Fibroblast of villous mesenchyme (primary cell): ENCODE measurements around the gene SNX8. TPM values are rescaled to one million over a fixed set of nuclear protein-coding genes. Genes with fewer than 3 reads are reported as not detected.

Experiments
- DNase-seq: peaks from one replicate; pipeline ENCODE4 v3.0.0-alpha.2; 2010; ENCODE audit warnings: low read depth
- H3K4me3 ChIP-seq: 2 replicates; pipeline ENCODE4 v1.5.1; 2011; ENCODE audit warnings: low read depth, mild to moderate bottlenecking, low read length
- CTCF ChIP-seq: IDR thresholded peaks from 2 replicates; pipeline ENCODE4 v1.5.1; 2012; ENCODE audit warnings: low read depth, mild to moderate bottlenecking, low read length; ENCODE audit not compliant: insufficient read depth
- total RNA-seq: library from RNA; depleted of rRNA; stranded (reverse); fragments of >200 nt; gene quantifications from 2 replicates; pipeline ENCODE4 v1.2.3, GENCODE V29; 2012

The SNX8 gene
- total RNA-seq, 1 donor, result 17.7 TPM

GRCh38 chr7:2357165-2357564, 42.9 kb upstream of the SNX8 start:
- no peak for DNase-seq
- TF ChIP-seq CTCF, result no peak
- H3K4me3 ChIP-seq, result no peak overlapping the region

GRCh38 chr7:2355705-2356008, 41.4 kb upstream of the SNX8 start:
- no peak for DNase-seq
- no peak for TF ChIP-seq CTCF
- peak overlapping the region; percentile 84 for H3K4me3 ChIP-seq

GRCh38 chr7:2354939-2355704, 40.9 kb upstream of the SNX8 start:
- TF ChIP-seq CTCF, result no peak
- H3K4me3 ChIP-seq, result peak overlapping the region; percentile 84
- DNase-seq, result no peak

GRCh38 chr7:2354186-2354938, 40.1 kb upstream of the SNX8 start, which contains the start of gene EIF3B:
EIF3B (plus strand) TSS chr7:2354827; CDS start chr7:2354922, 95 bp downstream.
- no peak for TF ChIP-seq CTCF

GRCh38 chr7:2353936-2354185, 39.6 kb upstream of the SNX8 start:
- DNase-seq, result peak; percentile 93
- no peak for TF ChIP-seq CTCF
- H3K4me3 ChIP-seq, result peak overlapping the region; percentile 84

More at GRCh38 chr7:2354186-2354938, 40.1 kb upstream of the SNX8 start, which contains the start of gene EIF3B:
- H3K4me3 ChIP-seq, result peak within 1 kb of the TSS; percentile 84
- peak; percentile 97 for DNase-seq

- no peak for TF ChIP-seq CTCF
- peak overlapping the region; percentile 84 for H3K4me3 ChIP-seq
- no peak for DNase-seq
These were observed 39.1 kb upstream of the SNX8 start for GRCh38 chr7:2353113-2353935.
